Pancreas (tissue), 10 donors: ENCODE measurements around the gene CCBE1. TPM values are rescaled to one million over a fixed set of nuclear protein-coding genes. Genes with fewer than 3 reads are reported as not detected.

Experiments used
- ATAC-seq, 4 donors: fragments of 200-7000 bp; cut with Tn5 transposase; one replicate each; pipeline versions ENCODE4 v1.8.0 to v1.9.1; 2020; ENCODE audit warnings: mild to moderate bottlenecking in 4 of 4, moderate library complexity in 4 of 4
- DNase-seq, 6 donors: peaks; one replicate each; pipeline ENCODE4 v3.0.0-alpha.2; 2020
- FAIRE-seq: peaks from 2 replicates; lab custom pipeline; 2012; peaks lifted over from hg19 to GRCh38; lab: Jason Lieb, UNC
- H3K27ac ChIP-seq, 4 donors: fragments of 200-600 bp; sonication (generic); 1 replicate in 3 of 4; 2 replicates in 1 of 4; pipeline versions ENCODE4 v1.5.0 to v1.8.0; 2020
- H3K27me3 ChIP-seq, 4 donors: fragments of 200-600 bp; one replicate each; pipeline ENCODE4 v1.8.0; 2021
- H3K36me3 ChIP-seq, 3 donors: fragments of 200-600 bp; sonication (generic) in 1 of 3; one replicate each; pipeline versions ENCODE4 v1.5.0 to v1.8.0; 2020 to 2021
- H3K4me1 ChIP-seq, 3 donors: fragments of 200-600 bp; one replicate each; pipeline ENCODE4 v1.8.0; 2021
- H3K4me3 ChIP-seq, 4 donors: fragments of 200-600 bp; sonication (generic) in 2 of 4; one replicate each; pipeline versions ENCODE4 v1.5.0 to v1.8.0; 2020 to 2021
- H3K9me3 ChIP-seq, 4 donors: fragments of 200-600 bp; one replicate each; pipeline ENCODE4 v1.8.0; 2021
- CTCF ChIP-seq, 4 donors: fragments of 200-600 bp; sonication (generic) in 3 of 4; IDR thresholded peaks; one replicate each; pipeline versions ENCODE4 v1.5.0 to v1.8.0; 2021; ENCODE audit warnings: antibody characterized with exemption in 4 of 4
- WGBS, 2 donors: extraction: QIAGEN DNeasy Blood & Tissue Kit; methylation state at CpG; one replicate each; pipeline ENCODE4 v1.1.7; 2013; 5-methylcytosine and 5-hydroxymethylcytosine counted together
- intact Hi-C, 3 donors: fragments of 100-400 bp; cut with DNase I; formaldehyde crosslinking; loops; one replicate each; pipeline versions ENCODE4 v1.11.1 to v1.14.2; 2022
- polyA plus RNA-seq, 2 donors: library from polyadenylated mRNA; stranded (reverse); fragments of 200-250 nt; gene quantifications; one replicate each; pipeline ENCODE4 v1.2.3, GENCODE V29; 2013
- total RNA-seq, 6 donors: library from RNA; stranded (reverse); fragmentation: NEBNext Ultra II Directional in 4 of 6; extraction: Animal tissue kit (Norgen Biotek cat#: 25700) in 4 of 6; gene quantifications; one replicate each; pipeline versions ENCODE4 v1.2.1 to v1.2.4, GENCODE V29; 2021 to 2023
- donor health status: healthy with polysubstance abuse.
- donor health status: DM: no; HTN: no; CAD: no; lungs with moderate emphysema.
- donor health status: DM: no; HTN: no; CAD: no.
- donor health status: control.
- donor health status: control.
- donor health status: Bipolar disorder and iron deficiency.
- donor health status: DM: yes; HTN: yes; CAD: no.
- donor health status: DM: no; HTN: no; CAD: no.
- donor health status: DM: no; HTN: no; CAD: no.
- donor health status: DM: yes; HTN: yes; CAD: no.

CCBE1 gene
- total and polyA plus RNA-seq, 8 donors, result 0.08 to 1.5 (median 0.59) TPM

- Histone ChIP-seq H3K4me3 (no peak overlapping the region), H3K27me3 (peaks cover 0 to 39% (median 8%) of the 10 kb centered on the region in 4 donors), H3K36me3 (no peaks in the 10 kb centered on the region), H3K9me3 (no peaks in the 10 kb centered on the region), H3K4me1 (peaks cover 0 to 5% (median 0%) of the 10 kb centered on the region in 3 donors), H3K27ac (no peak overlapping the region)
- ATAC-seq (no peak), FAIRE-seq (no peak), DNase-seq (no peak)
- intact Hi-C loops, result no loop called here
- 33 to 39% methylated on average over 4 of the region's 4 CpGs for WGBS, 2 donors
- no peak for TF ChIP-seq CTCF (IDR thresholded peaks at IDR 0.05)
Observed at GRCh38 chr18:59694824-59695223, 2.4 kb downstream of the CCBE1 start.

- Histone ChIP-seq H3K27ac (no peak overlapping the region), H3K36me3 (no peaks in the 10 kb centered on the region), H3K4me1 (peaks cover 0 to 4% (median 0%) of the 10 kb centered on the region in 3 donors), H3K27me3 (peaks cover 0 to 40% (median 7%) of the 10 kb centered on the region in 4 donors), H3K9me3 (no peaks in the 10 kb centered on the region), H3K4me3 (no peak overlapping the region)
- 45 to 59% methylated on average over 4 of the region's 4 CpGs for WGBS, 2 donors
- ATAC-seq (no peak), DNase-seq (no peak), FAIRE-seq (no peak)
- no peak for TF ChIP-seq CTCF (IDR thresholded peaks at IDR 0.05)
- intact Hi-C loops, result no loop called here
Observed at GRCh38 chr18:59691996-59692395, 5.2 kb downstream of the CCBE1 start.

- intact Hi-C loops, result no loop called here
- FAIRE-seq (no peak), DNase-seq (no peak)
Observed at GRCh38 chr18:59690996-59691395, 6.2 kb downstream of the CCBE1 start.

GRCh38 chr18:59690186-59690982 lies 6.8 kb downstream of the CCBE1 start:
- H3K36me3 ChIP-seq, result no peaks in the 10 kb centered on the region
- H3K27ac ChIP-seq, result no peak overlapping the region
- ATAC-seq (no peak), FAIRE-seq (no peak), DNase-seq (no peak)
- no peak for TF ChIP-seq CTCF (IDR thresholded peaks at IDR 0.05)
- 22 to 26% methylated on average over 8 of the region's 8 CpGs for WGBS, 2 donors
- intact Hi-C loops, result no loop called here
- no peak overlapping the region for H3K4me3 ChIP-seq
- H3K9me3 ChIP-seq, result no peaks in the 10 kb centered on the region
- H3K4me1 ChIP-seq, result no peaks in the 10 kb centered on the region
- peaks cover 0 to 24% (median 0%) of the 10 kb centered on the region in 4 donors for H3K27me3 ChIP-seq

More at GRCh38 chr18:59690996-59691395, 6.2 kb downstream of the CCBE1 start:
- no peak for TF ChIP-seq CTCF (IDR thresholded peaks at IDR 0.05)
- Histone ChIP-seq H3K36me3 (no peaks in the 10 kb centered on the region), H3K9me3 (no peaks in the 10 kb centered on the region), H3K4me3 (no peak overlapping the region), H3K27me3 (peaks cover 0 to 30% (median 0%) of the 10 kb centered on the region in 4 donors), H3K27ac (no peak overlapping the region), H3K4me1 (no peaks in the 10 kb centered on the region)
- no peak for ATAC-seq

- 55 to 63% methylated on average over 3 of the region's 3 CpGs for WGBS, 2 donors
Observed at GRCh38 chr18:59689756-59690155, 7.5 kb downstream of the CCBE1 start.

More at GRCh38 chr18:59689756-59690155, 7.5 kb downstream of the CCBE1 start:
- H3K9me3 ChIP-seq, result no peaks in the 10 kb centered on the region
- H3K36me3 ChIP-seq, result no peaks in the 10 kb centered on the region
- H3K4me3 ChIP-seq, result no peak overlapping the region
- no peak for DNase-seq
- no peaks in the 10 kb centered on the region for H3K4me1 ChIP-seq
- no peak for ATAC-seq
- intact Hi-C loops, result no loop called here
- no peak for FAIRE-seq
- peaks cover 0 to 18% (median 0%) of the 10 kb centered on the region in 4 donors for H3K27me3 ChIP-seq
- no peak overlapping the region for H3K27ac ChIP-seq
- no peak for TF ChIP-seq CTCF (IDR thresholded peaks at IDR 0.05)
